ENCODE results near the gene TMEM53.

Gene TMEM53

DNA sequence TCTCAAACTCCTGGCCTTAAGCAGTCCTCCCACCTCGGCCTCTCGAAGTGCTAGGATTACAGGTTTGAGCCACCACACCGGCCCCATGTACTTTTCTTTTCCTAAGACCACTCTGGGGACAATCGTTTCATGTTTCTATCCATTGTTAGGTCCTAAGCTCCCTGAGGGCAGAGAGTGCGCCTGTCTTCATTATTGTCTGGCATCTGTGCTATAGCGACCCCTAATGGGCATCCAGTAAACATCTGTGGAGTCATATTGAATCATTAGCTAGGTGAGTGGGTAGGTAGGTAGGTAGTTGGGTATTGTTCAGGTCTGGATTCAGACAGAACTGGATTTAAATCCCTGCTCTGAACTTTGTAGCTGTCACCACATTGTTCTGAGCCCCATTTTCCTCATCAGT, 66.1 kb downstream of the TMEM53 start:
- peaks cover 12% of the 10 kb centered on the region for H3K4me1 ChIP-seq (ENCODE audit: control insufficient read depth, insufficient read depth, low read length)
- H3K4me3 ChIP-seq (ENCODE audit: low read depth, low read length) = no peak overlapping the region
- CTCF ChIA-PET = interaction anchor here (0.5 to 6.4 kb wide), 15 partner anchors 9 to 524 kb away, joined by 3 to 85 read pairs (median 4); no protein-coding TSS in a partner anchor
- H3K27ac ChIP-seq (ENCODE audit: extremely low read depth, low read depth, low read length) = no peak overlapping the region
- TF ChIP-seq ZNF211 (tag by site-specific recombination; IDR thresholded peaks at IDR 0.05; ENCODE audit: low read depth) (no peak), ZNF184 (tag by site-specific recombination; IDR thresholded peaks at IDR 0.05) (no peak), HOXC10 (CRISPR knock-in tag; IDR thresholded peaks at IDR 0.05) (no peak), ZNF639 (tag by site-specific recombination; IDR thresholded peaks at IDR 0.05) (no peak), ZNF768 (tag by site-specific recombination; IDR thresholded peaks at IDR 0.05) (no peak), MYNN (tag by site-specific recombination; IDR thresholded peaks at IDR 0.05; ENCODE audit: borderline replicate concordance) (no peak), ZNF16 (tag by site-specific recombination; IDR thresholded peaks at IDR 0.05; ENCODE audit: low read depth) (no peak), ZNF658 (tag by site-specific recombination; IDR thresholded peaks at IDR 0.05) (no peak), TCF7L2 (IDR thresholded peaks at IDR 0.05; ENCODE audit: borderline replicate concordance, low read depth, low read length) (no peak), BCL11A (tag by site-specific recombination; IDR thresholded peaks at IDR 0.05; ENCODE audit: low read depth) (no peak), ZNF248 (tag by site-specific recombination; IDR thresholded peaks at IDR 0.05) (no peak)
- TF ChIP-seq, protein P1, sequence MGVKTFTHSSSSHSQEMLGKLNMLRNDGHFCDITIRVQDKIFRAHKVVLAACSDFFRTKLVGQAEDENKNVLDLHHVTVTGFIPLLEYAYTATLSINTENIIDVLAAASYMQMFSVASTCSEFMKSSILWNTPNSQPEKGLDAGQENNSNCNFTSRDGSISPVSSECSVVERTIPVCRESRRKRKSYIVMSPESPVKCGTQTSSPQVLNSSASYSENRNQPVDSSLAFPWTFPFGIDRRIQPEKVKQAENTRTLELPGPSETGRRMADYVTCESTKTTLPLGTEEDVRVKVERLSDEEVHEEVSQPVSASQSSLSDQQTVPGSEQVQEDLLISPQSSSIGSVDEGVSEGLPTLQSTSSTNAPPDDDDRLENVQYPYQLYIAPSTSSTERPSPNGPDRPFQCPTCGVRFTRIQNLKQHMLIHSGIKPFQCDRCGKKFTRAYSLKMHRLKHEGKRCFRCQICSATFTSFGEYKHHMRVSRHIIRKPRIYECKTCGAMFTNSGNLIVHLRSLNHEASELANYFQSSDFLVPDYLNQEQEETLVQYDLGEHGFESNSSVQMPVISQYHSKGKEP (tag by site-specific recombination; IDR thresholded peaks at IDR 0.05) = no peak
- TF ChIP-seq, protein P2, sequence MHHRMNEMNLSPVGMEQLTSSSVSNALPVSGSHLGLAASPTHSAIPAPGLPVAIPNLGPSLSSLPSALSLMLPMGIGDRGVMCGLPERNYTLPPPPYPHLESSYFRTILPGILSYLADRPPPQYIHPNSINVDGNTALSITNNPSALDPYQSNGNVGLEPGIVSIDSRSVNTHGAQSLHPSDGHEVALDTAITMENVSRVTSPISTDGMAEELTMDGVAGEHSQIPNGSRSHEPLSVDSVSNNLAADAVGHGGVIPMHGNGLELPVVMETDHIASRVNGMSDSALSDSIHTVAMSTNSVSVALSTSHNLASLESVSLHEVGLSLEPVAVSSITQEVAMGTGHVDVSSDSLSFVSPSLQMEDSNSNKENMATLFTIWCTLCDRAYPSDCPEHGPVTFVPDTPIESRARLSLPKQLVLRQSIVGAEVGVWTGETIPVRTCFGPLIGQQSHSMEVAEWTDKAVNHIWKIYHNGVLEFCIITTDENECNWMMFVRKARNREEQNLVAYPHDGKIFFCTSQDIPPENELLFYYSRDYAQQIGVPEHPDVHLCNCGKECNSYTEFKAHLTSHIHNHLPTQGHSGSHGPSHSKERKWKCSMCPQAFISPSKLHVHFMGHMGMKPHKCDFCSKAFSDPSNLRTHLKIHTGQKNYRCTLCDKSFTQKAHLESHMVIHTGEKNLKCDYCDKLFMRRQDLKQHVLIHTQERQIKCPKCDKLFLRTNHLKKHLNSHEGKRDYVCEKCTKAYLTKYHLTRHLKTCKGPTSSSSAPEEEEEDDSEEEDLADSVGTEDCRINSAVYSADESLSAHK (tag by site-specific recombination; IDR thresholded peaks at IDR 0.05) = no peak
- TF ChIP-seq, protein P3, sequence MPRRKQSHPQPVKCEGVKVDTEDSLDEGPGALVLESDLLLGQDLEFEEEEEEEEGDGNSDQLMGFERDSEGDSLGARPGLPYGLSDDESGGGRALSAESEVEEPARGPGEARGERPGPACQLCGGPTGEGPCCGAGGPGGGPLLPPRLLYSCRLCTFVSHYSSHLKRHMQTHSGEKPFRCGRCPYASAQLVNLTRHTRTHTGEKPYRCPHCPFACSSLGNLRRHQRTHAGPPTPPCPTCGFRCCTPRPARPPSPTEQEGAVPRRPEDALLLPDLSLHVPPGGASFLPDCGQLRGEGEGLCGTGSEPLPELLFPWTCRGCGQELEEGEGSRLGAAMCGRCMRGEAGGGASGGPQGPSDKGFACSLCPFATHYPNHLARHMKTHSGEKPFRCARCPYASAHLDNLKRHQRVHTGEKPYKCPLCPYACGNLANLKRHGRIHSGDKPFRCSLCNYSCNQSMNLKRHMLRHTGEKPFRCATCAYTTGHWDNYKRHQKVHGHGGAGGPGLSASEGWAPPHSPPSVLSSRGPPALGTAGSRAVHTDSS (tag by site-specific recombination; IDR thresholded peaks at IDR 0.05) = no peak
- no peaks in the 10 kb centered on the region for H3K9me3 ChIP-seq (ENCODE audit: control insufficient read depth, insufficient read depth, low read depth, low read length)
- POLR2A ChIA-PET = interaction anchor here (1.5 to 4.8 kb wide), 2 partner anchors 23 to 45 kb away, joined by 3 to 18 read pairs; no protein-coding TSS in a partner anchor
- H3K36me3 ChIP-seq (ENCODE audit: control insufficient read depth in 2 of 2, insufficient read depth in 1 of 2, low read length in 2 of 2) = no peaks in the 10 kb centered on the region

DNA sequence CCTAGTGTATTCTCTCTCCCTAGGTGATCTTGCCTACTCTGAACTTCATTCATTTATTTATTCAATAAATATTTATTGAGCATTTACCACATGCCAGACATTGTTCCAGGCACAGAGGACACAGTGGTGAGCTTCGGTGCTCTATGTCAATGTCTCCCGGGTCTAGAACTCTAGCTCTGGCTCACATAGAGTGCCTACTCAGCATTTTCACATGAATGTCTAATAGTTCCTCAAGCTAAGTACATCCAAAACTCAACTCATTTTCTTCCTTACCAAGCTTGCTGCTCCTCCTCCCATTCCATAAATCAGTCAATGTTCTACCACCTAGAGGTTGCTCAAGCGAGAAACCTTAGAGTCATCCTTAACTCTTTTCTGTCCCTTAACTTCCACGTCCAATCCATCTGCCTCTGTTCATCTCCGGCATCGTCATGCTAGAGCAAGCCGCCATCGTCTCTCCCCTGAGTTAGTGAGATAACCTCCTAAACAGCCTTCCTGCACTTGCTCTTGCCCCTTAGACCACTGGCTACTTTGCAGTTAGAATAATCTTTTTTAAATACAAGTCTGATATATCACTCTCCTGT, 67.5 kb downstream of the TMEM53 start:
- CTCF ChIA-PET = interaction anchor here (0.6 to 6.4 kb wide), 3 partner anchors 45 to 602 kb away, joined by 3 to 85 read pairs (median 4); no protein-coding TSS in a partner anchor
- TF ChIP-seq ZBTB17 (tag by site-specific recombination; IDR thresholded peaks at IDR 0.05) (no peak), ZNF843 (tag by site-specific recombination; IDR thresholded peaks at IDR 0.05) (no peak), ZBTB49 (tag by site-specific recombination; IDR thresholded peaks at IDR 0.05; ENCODE audit: low read depth) (no peak), ZNF549 (tag by site-specific recombination; IDR thresholded peaks at IDR 0.05) (no peak), TRIM28 (IDR thresholded peaks at IDR 0.05; ENCODE audit: borderline replicate concordance, low read length) (no peak), SP7 (tag by site-specific recombination; IDR thresholded peaks at IDR 0.05) (no peak), ZNF654 (tag by site-specific recombination; IDR thresholded peaks at IDR 0.05; ENCODE audit: low read depth) (no peak), ZBTB8A (tag by site-specific recombination; IDR thresholded peaks at IDR 0.05) (no peak), GFI1B (tag by site-specific recombination; IDR thresholded peaks at IDR 0.05) (no peak), ZNF121 (tag by site-specific recombination; IDR thresholded peaks at IDR 0.05) (no peak), ZBTB20 (tag by site-specific recombination; IDR thresholded peaks at IDR 0.05) (no peak)
- TF ChIP-seq, protein P4, sequence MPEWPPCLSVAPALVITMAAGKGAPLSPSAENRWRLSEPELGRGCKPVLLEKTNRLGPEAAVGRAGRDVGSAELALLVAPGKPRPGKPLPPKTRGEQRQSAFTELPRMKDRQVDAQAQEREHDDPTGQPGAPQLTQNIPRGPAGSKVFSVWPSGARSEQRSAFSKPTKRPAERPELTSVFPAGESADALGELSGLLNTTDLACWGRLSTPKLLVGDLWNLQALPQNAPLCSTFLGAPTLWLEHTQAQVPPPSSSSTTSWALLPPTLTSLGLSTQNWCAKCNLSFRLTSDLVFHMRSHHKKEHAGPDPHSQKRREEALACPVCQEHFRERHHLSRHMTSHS (tag by site-specific recombination; IDR thresholded peaks at IDR 0.05) = no peak

More for the DNA sequence above, 67.5 kb downstream of the TMEM53 start:
- H3K4me3 ChIP-seq (ENCODE audit: low read depth, low read length) = no peak overlapping the region
- H3K4me1 ChIP-seq (ENCODE audit: control insufficient read depth, insufficient read depth, low read length) = peaks cover 19% of the 10 kb centered on the region
- H3K36me3 ChIP-seq (ENCODE audit: control insufficient read depth in 2 of 2, insufficient read depth in 1 of 2, low read length in 2 of 2) = no peaks in the 10 kb centered on the region
- POLR2A ChIA-PET = interaction anchor here (1.1 kb wide), 1 partner anchor 17 kb away, joined by 7 read pairs; no protein-coding TSS in a partner anchor
- no peaks in the 10 kb centered on the region for H3K9me3 ChIP-seq (ENCODE audit: control insufficient read depth, insufficient read depth, low read depth, low read length)
- no peak overlapping the region for H3K27ac ChIP-seq (ENCODE audit: extremely low read depth, low read depth, low read length)

Measured in HEK293 (cell line).